HL-60 (cell line): ENCODE results near the gene CTSA.

Experiments used
- DNase-seq, 2 experiments: peaks; one replicate each; pipeline ENCODE4 v3.0.0-alpha.2; 2010 to 2020; ENCODE audit warnings: low read depth in 1 of 2, low spot score in 1 of 2
- H3K27ac ChIP-seq: fragments of 250-450 bp; sonication (Bioruptor Pico); replicated peaks from 2 replicates; pipeline ENCODE4 v1.5.1; 2020; ENCODE audit warnings: mild to moderate bottlenecking, moderate library complexity
- H3K27me3 ChIP-seq: fragments of 250-450 bp; sonication (Bioruptor Pico); 2 replicates; pipeline ENCODE4 v1.5.1; 2021; ENCODE audit warnings: mild to moderate bottlenecking, moderate library complexity; ENCODE audit not compliant: insufficient read depth, poor library complexity, severe bottlenecking
- H3K4me3 ChIP-seq: replicated peaks from 2 replicates; pipeline ENCODE4 v1.5.1; 2011; ENCODE audit warnings: mild to moderate bottlenecking, control low read depth, low read length; ENCODE audit not compliant: insufficient read depth
- GABPA ChIP-seq: IDR thresholded peaks from 2 replicates; pipeline ENCODE4 v1.6.1; 2012; ENCODE audit warnings: low read depth
- POLR2AphosphoS5 ChIP-seq: IDR thresholded peaks from 2 replicates; pipeline ENCODE4 v1.6.1; 2012; ENCODE audit warnings: low read depth
- SPI1 ChIP-seq: IDR thresholded peaks from 2 replicates; pipeline ENCODE4 v1.6.1; 2012; ENCODE audit warnings: low read depth, mild to moderate bottlenecking, borderline replicate concordance
- TF ChIP-seq, protein P1 (sequence below): IDR thresholded peaks from one replicate; pipeline ENCODE4 v1.5.1; 2011; ENCODE audit warnings: low read length, control low read depth, inconsistent platforms; ENCODE audit not compliant: insufficient read depth
- TF ChIP-seq, protein P2 (sequence below): IDR thresholded peaks from 2 replicates; pipeline ENCODE4 v1.6.1; 2012; ENCODE audit warnings: low read depth; ENCODE audit not compliant: insufficient replicate concordance

Gene CTSA

DNA sequence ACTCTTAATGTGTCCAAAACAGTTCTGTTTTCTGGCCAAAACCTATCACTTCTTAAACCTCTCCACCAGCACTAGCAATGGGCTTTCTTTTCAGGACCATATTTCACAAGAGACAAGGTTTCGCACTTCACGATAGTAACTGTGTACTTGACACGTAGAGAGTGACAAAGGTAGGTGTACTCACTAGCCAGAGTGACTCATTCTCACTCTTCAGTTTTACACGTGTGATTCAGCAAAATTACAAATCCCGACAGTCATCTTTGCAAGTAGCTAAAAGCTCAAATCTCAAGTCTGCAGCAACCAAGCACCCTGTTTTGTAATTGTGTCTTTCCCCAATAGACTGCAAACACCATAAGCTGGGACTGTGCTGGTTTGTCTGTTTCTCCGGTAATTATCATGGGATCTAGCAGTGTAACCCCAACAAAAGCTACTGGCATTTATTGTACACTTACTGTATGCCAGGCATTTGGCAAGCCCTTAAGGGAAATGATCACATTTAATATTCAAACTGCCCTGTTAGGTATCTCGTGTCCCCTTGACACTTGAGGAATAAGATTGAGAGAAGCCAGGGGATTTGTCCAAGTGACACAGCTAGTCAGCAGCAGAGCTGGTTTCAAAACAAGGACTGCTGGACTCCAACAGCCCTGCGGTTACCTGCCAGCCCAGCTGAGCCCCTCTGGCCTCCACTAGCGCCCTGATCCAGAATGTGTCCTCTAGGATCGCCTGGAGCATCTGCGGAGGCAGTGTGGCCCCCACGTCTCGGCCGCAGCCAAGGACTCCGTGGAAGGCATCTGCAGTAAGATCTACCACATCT, 53.2 kb downstream of the CTSA start:
- peak in 1 of 2 experiments; percentile 65 for DNase-seq
- TF ChIP-seq, protein P1, sequence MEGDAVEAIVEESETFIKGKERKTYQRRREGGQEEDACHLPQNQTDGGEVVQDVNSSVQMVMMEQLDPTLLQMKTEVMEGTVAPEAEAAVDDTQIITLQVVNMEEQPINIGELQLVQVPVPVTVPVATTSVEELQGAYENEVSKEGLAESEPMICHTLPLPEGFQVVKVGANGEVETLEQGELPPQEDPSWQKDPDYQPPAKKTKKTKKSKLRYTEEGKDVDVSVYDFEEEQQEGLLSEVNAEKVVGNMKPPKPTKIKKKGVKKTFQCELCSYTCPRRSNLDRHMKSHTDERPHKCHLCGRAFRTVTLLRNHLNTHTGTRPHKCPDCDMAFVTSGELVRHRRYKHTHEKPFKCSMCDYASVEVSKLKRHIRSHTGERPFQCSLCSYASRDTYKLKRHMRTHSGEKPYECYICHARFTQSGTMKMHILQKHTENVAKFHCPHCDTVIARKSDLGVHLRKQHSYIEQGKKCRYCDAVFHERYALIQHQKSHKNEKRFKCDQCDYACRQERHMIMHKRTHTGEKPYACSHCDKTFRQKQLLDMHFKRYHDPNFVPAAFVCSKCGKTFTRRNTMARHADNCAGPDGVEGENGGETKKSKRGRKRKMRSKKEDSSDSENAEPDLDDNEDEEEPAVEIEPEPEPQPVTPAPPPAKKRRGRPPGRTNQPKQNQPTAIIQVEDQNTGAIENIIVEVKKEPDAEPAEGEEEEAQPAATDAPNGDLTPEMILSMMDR, result no peak
- TF ChIP-seq SPI1, result no peak
- Histone ChIP-seq H3K27me3 (no peaks in the 10 kb centered on the region), H3K4me3 (no peak overlapping the region), H3K27ac (peak overlapping the region; percentile 31)

DNA sequence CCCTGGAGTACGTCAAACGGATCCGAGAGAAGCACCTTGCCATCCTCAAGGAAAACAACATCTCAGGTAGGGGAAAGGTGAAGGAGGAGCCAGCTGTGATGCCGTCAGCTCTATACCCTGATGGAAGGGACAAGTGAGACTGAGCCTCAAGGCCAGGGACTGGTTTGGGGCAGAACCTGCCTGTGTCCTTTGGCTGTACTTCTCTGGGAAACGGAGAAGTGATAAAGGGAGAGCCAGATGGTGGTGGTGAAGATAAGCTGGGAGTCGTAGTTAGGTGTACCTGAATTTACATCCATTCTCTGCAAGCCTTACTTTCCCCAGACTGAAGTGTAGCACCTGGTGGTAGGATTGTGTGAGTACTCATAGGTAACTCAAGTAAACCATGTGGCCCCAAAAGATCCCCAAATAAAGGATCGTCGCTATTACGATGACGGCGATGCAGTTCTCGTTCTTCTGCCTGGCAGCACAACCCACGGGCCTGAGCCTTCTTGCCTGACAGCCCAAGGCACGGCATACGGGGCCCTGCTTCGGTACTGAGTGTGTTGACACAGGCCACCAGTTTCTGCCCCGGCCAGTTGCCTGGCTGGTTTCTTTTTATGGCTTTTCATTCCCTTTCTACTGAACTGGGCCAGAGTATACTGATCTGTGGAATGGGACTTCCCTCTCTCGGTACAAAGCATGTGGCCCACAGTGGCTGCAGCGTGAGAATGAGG, 54.0 kb downstream of the CTSA start:
- Histone ChIP-seq H3K4me3 (no peak overlapping the region), H3K27ac (peak overlapping the region; percentile 88), H3K27me3 (no peaks in the 10 kb centered on the region)
- no peak for DNase-seq
- TF ChIP-seq SPI1 (no peak), GABPA (no peak), POLR2AphosphoS5 (no peak)
- TF ChIP-seq, protein P1, result no peak
- TF ChIP-seq, protein P2, sequence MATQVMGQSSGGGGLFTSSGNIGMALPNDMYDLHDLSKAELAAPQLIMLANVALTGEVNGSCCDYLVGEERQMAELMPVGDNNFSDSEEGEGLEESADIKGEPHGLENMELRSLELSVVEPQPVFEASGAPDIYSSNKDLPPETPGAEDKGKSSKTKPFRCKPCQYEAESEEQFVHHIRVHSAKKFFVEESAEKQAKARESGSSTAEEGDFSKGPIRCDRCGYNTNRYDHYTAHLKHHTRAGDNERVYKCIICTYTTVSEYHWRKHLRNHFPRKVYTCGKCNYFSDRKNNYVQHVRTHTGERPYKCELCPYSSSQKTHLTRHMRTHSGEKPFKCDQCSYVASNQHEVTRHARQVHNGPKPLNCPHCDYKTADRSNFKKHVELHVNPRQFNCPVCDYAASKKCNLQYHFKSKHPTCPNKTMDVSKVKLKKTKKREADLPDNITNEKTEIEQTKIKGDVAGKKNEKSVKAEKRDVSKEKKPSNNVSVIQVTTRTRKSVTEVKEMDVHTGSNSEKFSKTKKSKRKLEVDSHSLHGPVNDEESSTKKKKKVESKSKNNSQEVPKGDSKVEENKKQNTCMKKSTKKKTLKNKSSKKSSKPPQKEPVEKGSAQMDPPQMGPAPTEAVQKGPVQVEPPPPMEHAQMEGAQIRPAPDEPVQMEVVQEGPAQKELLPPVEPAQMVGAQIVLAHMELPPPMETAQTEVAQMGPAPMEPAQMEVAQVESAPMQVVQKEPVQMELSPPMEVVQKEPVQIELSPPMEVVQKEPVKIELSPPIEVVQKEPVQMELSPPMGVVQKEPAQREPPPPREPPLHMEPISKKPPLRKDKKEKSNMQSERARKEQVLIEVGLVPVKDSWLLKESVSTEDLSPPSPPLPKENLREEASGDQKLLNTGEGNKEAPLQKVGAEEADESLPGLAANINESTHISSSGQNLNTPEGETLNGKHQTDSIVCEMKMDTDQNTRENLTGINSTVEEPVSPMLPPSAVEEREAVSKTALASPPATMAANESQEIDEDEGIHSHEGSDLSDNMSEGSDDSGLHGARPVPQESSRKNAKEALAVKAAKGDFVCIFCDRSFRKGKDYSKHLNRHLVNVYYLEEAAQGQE, result no peak

DNA sequence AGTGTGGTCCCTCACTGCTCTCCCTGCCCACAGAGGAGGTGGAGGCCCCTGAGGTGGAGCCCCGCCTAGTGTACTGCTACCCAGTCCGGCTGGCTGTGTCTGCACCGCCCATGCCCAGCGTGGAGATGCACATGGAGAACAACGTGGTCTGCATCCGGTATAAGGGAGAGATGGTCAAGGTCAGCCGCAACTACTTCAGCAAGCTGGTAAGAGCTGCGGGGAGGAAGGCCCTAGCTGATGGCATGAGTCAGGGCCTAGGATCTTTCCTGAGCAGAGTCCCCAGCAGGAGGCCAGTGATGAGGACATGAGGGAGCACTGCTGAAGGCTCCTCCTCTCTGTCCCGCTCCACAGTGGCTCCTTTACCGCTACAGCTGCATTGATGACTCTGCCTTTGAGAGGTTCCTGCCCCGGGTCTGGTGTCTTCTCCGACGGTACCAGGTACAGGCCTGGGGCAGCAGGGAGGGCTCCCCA, 54.6 kb downstream of the CTSA start:
- Histone ChIP-seq H3K27ac (peak overlapping the region; percentile 88), H3K27me3 (no peaks in the 10 kb centered on the region), H3K4me3 (no peak overlapping the region)
- DNase-seq, result peak; percentile 50 to 65
- no peak for TF ChIP-seq SPI1
- TF ChIP-seq, protein P1, result no peak
- TF ChIP-seq, protein P2, result no peak
- TF ChIP-seq POLR2AphosphoS5, result no peak
- TF ChIP-seq GABPA, result no peak
